Endothelial cell of umbilical vein (primary cell): ENCODE data around the gene GAK.

Experiments used
- MYC ChIP-seq: IDR thresholded peaks from one replicate; pipeline ENCODE4 v1.6.1; 2011; ENCODE audit warnings: mild to moderate bottlenecking, low read depth, low read length
- POLR2A ChIP-seq: IDR thresholded peaks from 2 replicates; pipeline ENCODE4 v1.6.1; 2012; ENCODE audit warnings: low read depth, mild to moderate bottlenecking, control low read depth, low read length
- TF ChIP-seq, protein P1 (sequence below), 2 donors: IDR thresholded peaks; 1 replicate in 1 of 2; 2 replicates in 1 of 2; pipeline ENCODE4 v1.5.1; 2011; ENCODE audit warnings: low read length in 2 of 2, mild to moderate bottlenecking in 2 of 2, moderate library complexity in 2 of 2, control low read depth in 1 of 2, inconsistent platforms in 1 of 2, low read depth in 1 of 2; ENCODE audit not compliant: insufficient read depth in 1 of 2; ENCODE audit errors: extremely low read depth in 1 of 2

DNA sequence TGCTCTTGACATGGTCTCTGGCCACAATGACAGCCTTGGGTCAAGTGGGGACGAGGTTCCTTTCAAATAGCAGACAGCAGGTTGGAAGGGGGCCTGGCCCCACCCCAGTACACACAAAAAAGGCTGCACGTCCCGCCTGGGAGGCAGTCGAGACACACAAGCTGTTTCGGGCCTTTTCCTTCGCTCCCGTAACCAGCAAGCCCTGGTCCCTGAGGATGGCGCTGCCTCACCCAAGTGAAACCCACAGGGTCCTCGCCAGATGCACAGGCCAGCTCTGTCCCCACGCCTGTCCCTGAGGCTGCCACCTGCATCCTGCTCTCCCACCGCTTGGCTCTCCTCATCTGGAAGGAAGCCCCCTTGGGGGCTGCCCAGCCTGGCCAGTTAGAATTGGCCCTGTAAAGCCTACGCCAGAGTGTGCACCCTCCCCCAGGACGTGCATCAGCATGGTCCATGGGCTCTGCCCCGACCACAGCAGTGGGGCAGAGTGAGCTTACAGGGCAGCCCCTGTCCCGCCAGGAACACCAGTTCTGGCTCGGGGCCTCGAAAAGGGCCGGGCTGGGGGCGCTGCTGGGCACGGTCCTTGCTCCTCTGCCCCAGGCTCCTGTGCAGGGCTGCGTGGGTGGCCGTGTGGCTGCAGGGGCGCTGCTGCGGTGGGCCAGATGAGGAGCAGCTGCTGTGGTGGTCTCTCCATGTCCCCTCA is 108.2 kb downstream of the GAK start:
- TF ChIP-seq, protein P1, sequence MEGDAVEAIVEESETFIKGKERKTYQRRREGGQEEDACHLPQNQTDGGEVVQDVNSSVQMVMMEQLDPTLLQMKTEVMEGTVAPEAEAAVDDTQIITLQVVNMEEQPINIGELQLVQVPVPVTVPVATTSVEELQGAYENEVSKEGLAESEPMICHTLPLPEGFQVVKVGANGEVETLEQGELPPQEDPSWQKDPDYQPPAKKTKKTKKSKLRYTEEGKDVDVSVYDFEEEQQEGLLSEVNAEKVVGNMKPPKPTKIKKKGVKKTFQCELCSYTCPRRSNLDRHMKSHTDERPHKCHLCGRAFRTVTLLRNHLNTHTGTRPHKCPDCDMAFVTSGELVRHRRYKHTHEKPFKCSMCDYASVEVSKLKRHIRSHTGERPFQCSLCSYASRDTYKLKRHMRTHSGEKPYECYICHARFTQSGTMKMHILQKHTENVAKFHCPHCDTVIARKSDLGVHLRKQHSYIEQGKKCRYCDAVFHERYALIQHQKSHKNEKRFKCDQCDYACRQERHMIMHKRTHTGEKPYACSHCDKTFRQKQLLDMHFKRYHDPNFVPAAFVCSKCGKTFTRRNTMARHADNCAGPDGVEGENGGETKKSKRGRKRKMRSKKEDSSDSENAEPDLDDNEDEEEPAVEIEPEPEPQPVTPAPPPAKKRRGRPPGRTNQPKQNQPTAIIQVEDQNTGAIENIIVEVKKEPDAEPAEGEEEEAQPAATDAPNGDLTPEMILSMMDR (IDR thresholded peaks at IDR 0.05; ENCODE audit: extremely low read depth in 1 of 2, insufficient read depth in 1 of 2, low read depth in 1 of 2, low read length in 2 of 2) = no peak
- TF ChIP-seq POLR2A (no peak), MYC (no peak)
